GM04503 (cell line): ENCODE results near the gene RAC3.

ENCODE experiments used
- DNase-seq: peaks from one replicate; pipeline ENCODE4 v3.0.0-alpha.2; 2012; ENCODE audit warnings: low read depth

RAC3 gene

DNA sequence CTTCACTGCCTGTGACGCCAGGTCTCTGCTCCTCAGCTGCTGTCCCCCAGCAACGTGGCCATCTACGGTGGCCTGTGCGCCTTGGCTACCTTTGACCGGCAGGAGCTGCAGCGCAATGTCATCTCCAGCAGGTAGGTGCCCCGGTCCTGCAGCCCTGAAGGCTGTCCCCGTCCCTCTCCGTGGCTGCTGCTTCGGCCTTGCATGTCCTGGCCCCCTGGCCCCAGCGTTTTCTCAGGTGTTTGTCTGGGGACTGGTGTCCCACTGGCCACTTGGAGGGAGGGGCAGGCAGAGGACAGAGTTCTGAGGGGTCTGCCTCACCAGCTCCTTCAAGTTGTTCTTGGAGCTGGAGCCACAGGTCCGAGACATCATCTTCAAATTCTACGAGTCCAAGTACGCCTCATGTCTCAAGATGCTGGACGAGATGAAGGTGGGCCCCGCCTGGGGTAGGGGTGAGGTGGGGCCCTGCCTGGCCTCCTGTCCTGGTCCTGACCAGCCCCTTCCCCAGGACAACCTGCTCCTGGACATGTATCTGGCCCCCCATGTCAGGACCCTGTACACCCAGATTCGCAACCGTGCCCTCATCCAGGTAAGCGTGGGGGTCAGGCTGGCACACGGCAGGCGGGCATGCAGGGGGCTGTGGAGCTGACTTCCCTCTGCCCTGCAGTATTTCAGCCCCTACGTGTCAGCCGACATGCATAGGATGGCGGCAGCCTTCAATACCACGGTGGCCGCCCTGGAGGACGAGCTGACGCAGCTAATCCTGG lies 24.7 kb downstream of the RAC3 start:
- no peak for DNase-seq

DNA sequence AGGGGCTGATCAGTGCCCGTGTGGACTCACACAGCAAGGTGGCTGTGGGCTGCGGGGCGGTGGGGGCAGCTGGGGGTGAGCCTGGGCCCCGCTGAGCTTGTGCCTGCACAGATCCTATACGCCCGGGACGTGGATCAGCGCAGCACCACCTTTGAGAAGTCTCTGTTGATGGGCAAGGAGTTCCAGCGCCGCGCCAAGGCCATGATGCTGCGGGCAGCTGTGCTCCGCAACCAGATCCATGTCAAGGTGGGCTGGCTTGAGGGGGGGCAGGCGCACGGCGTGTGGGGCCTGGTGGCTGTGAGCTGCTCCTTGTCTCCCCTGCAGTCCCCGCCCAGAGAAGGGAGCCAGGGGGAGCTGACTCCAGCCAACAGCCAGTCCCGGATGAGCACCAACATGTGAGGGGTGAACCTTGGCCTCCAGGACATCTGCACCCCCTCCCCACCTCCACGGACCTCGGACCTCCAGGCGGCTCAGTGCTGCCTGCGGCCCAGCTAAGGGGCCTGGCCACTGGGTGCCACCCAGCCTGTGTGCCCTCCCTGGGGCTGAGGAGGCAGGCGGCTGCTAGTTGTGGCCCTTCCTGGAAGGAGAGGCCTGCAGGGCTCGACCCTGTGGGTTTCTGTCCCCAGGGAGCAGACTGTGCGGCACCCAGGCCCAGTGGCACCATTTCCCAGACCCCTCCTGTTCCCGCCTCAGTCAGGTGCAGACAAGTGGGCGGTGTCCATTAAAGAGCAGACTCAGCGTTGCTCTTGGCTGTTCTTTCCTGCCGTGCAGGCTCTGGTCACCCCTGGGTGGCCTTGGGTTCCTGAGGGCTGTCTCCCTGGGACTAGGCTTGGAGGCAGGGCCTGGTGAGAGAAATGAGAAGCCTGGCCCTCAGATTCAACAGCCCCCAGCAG lies 25.5 kb downstream of the RAC3 start:
- no peak for DNase-seq

DNA sequence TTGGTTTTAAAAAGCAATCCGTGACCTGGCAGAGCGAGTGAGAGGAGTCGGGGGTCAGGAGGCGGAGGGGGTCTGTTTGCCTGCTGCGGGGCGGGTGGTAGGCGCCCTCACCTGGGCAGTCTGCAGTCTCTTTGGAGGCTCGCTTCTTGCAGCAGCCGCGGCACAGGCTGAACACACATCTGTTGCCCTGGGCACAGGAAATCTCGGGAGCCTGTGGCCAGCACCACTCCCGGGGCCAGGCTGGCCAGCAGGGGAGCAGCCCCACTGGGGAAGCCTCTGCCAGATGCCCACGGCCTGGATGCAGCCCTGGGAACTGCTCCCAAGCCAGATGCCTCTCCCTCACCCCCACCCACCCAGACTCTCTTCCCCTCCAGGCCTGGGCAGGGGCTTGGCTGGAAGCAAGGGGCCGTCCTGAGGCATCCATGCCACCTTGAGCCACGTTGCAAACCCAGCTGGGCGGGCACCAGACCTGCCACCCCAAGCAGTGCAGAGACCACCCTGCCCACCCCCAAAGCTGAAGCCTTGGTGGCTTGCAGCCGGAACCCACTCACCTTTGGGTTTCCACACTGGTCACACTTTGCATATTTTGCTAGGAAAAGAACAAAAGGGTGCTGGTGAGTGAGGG lies 26.9 kb downstream of the RAC3 start:
- DNase-seq: no peak

DNA sequence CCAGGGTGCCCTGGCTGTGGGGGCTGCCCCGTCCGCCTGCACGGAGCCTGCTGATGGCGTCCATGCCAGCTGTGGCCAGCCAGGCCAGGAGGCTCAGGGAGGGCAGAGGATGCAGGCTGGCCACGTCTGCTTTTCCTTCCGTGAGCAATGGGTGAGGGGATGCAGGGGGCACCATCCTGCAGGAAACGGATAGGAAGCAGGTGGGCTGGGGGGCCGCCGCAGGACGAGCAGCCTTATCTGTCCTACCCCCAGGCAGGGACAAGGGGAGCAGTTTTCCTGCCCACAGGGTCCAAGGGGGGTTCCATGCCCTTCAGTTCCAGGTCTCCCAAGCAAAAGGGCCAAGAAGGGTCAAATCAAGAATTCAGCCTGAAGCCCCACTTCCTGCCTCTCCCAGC lies 27.4 kb downstream of the RAC3 start:
- DNase-seq: no peak

DNA sequence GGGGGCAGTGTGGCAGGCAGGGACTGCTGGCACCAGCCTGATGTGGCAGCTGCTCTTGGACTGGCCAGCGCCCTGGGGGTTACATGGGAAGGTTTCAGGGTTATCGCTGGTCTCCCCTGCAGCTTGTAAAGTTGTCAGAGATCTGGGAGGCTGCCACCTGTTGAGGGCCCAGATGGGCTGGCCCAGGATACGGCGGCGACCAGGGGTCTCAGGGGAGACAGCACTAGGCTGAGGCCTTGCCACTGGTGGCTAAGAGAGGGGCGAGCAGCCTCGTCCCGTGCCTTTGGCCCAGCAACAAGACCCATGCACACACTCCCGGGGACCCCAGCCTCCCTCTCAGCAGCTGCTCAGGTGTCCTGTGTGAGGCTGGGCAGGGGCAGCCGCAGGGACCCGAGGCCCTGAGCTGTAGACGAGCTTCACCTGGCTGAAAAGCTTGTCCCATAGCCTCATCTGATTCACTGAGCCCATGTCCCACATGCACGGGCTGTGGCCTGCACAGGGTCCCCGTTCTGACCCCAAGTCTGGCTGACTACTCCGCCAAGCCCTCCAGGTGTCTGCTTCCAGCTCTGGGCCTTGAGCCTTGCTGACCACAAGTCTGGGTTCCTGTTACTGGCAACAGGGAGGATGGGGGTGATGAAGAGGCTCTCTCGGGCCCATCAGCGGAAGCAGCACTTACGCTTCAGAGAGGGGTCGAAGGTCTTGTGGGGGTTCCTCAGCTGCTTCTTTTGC lies 28.0 kb downstream of the RAC3 start:
- DNase-seq: no peak

DNA sequence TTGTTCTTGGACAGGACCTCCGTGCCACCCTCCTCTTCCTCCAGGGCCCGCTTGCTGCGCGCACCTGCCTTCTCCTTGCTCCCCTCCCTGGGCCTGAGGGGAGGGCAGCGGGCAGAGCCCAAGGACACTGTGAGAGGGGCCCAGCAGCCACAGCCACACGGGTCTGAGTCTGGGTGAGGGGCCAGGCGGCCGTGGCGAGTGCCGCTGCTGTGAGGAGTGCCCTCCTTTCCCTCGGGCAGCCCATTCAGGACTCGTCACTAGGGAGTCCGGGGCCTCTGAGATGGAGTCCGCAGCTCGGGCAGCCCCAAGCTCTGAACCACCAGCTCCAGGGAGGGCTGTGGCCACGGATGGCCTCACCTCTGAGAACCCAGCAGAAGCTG lies 28.5 kb downstream of the RAC3 start:
- DNase-seq: no peak

DNA sequence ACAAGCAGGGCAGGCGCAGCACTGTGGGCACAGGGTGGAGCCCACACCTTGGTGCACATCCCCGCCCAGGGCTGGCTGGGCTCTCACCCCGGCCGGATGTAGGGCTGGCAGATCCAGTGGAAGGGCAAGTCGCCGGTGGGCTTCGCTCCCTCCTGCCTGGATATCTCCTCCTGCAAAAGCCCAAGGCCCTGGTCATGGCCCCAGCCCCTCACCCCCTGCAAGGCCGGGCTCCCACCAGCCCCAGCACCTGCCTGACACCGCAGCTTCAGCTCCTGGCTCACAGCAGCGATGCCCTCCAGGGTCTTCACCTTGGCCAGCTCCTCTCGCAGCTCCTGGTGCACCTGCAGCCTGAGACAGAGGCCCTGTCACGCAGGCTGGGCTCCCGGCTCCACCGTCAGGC lies 29.1 kb downstream of the RAC3 start:
- DNase-seq: no peak

DNA sequence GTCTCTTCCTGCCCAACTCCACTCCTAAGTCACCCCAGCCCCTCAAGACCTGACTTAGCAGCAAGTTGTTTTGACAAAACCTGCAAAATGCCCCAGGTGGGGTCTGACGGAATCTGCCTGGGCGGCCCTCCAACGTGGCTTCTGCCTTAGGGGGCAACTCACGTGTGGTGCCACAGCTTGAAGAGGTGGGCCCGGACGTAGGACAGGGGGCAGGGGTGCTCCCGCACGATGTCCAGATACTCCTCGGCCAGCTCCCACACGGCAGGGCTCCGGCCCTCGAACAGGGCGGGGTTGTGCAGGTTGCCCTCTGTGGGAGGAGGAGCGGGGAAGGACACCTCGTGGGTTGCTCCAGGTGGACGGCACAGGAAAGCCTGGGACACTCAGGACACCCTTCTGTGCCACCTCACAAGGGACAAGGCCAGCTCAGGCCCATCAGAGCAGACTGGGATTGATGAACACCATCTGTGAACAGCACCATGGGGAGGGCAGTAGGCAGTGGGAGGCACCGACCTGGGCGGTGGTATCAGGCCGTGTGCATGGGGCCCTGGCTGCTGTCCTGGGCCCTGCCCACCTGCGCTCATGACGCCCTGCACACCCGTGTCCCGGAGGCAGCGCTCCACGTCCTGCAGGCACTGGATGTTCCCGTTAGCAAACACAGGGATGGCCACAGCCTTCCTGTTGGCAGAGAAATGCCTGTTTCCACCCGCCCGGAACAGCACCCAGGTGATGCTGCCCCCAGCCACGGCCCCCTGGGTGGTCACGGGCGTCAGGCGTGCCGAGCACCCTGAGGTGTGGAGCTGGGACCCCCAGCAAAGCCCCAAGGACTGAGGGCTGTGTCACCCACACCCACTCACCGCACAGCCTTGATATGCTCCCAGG lies 29.8 kb downstream of the RAC3 start:
- no peak for DNase-seq

DNA sequence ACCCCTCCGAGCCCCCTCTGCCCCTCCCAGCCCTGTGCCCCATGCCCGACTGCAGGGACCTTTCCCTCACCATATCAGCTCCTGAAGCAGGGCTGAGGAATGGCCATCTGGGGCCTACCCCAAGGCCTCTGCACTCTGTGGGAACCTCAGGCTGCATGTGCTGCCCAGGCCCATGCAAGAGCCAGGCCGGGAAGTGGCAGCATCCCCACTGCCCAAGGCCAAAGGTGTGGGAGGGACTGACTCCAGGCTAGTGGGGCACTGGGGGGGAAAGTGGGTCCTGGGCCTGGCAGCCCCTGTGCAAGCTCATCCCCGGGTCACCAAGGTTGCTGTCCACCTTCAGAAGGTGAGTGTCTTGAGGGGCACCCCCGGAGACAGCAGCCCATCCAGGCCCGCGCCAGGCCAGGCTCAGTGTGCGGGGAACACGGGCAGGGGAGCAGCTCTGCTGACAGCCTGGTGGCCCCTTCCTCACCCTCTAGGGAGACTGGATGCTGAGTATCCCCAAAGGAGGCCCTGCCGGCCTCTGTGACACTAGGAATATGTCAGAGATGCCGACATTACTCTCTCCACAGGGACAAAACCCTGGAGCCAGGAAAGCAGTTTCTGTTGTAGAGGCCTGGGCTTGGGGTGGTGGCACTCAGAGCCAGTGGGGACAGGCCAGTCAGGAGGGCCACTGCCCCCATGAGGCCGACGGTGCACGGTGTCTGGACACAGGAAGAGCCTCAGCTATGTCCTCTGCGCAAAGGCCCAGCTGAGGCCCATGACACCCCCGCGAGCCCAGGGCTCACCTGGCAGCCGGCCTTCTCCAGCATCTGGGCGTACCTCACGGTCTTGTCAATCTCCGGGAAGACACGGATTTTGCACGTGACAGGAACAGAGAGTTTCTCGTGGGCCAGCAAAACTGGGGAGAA lies 30.9 kb downstream of the RAC3 start:
- no peak for DNase-seq

DNA sequence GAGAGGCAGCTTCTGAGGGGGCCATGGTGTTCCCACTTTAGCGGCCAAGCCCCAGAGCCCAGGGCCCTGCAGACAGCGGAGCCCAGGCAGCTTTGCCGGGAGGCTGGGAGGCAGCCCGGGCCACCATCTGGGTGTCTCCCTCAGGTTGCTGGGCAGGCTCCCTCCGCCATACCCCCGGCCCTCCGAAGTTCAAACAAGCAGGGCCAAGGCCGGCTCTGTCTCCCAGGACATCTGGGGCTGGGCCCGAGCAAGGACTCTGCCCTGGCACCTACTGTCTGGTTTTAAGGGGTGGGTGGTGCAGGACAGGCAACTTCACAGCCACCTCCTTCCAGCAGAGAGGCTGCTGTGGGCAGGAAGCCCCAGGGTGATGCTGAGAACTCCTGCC lies 31.5 kb downstream of the RAC3 start:
- DNase-seq: no peak

DNA sequence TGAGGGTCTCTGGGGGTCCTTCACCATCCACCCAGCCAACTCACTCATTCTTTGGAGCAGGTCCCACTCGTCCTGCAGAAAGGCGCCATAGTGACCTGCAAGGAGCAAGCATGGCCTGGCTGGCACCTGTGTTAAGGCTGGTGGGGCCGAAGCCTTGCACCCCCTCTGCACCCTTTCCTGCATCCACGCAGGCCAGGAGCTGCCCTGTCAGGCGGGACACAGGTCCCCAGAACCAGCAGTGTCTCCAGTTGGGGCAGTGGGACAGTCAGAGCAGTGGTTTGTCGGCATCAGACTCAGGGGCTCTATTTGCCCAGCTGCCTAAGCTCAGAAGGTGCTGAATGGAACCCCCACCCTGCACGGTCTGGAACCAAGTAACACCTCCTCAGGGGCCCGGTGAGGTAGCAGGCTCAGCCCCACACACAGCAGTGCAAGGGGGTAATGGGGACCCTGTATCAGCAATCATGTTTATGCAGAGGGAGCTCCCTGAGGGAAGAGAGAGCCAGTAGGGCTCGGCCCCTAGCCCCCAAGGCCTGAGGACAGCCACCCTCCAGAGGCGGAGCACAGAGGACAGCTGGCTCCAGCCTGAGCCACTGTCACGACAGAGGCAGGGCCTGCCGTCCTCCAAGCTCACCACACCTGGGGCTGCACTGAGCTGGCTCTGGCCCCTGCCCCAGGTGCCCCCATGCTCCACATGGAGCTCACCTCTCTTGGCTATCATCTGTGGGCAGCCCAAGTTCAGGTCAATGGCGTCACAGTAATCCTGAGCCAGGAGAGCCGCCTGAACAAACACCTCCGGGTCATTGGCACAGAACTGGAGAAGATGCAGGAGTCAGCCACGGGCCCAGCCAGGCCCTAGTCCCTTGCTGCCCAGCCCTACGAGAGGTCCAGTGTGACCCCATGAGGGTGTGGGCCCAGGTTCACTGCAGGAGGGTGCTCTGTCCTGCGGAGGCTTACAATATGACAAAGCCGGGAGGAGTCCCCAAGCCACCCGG lies 32.2 kb downstream of the RAC3 start:
- DNase-seq: no peak

DNA sequence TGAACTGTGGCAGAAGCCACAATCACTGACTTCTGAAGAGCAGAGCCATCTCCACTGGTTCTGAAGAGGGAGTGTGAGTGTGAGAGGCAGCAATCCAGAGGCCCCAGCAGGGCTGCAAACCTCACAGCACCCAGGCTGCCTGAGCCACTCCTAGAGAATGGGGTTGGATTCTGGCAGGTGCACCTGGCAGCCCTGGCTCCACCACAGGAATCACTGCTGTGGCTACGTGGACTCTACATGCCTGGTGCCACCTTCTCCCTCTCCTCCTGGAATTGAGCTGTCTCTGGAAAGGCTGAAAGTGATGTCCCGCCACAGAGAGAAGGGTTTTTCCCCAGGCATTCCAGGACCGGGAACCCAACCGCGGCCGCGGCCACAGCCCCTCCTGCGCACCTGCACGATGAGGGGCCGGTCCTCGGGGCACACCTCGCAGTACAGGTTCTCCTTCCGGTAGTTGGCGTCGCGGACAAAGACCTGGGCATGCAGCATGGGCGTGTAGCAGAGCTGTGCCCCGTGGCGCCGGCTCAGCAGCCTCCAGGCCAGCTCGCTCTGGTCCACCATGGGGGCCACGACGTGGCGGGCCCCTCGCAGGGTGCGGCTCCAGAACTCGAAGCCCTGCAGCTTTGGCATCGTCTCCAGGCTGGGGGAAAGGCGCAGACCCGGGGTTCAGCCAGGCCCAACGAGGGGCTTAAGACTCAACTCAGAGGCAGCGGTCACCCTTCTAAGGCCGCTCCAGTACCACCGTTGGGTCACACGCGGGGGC lies 33.1 kb downstream of the RAC3 start:
- DNase-seq: no peak

DNA sequence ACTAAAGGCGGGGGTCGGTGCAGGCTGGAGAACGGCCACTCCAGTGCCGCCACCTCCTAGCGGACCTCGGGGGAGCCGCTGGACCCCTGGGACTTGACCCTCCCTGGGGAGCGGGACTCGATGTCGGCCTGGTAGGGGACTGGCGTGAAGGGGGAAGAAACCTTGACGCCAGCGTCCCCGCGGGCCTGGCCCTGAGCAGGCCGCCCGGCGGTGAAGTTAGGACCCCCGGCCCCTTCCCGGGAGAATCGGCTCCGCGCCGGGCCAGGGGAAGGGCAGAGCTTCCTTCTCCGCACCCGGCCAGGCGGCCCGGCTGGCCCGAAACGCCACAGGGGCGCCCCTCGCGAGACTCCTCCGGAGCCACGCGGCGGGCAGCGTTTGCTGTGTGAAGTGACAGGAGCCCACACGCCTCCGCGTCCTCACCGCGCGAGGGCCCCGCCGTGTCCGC lies 33.7 kb downstream of the RAC3 start:
- DNase-seq: no peak

DNA sequence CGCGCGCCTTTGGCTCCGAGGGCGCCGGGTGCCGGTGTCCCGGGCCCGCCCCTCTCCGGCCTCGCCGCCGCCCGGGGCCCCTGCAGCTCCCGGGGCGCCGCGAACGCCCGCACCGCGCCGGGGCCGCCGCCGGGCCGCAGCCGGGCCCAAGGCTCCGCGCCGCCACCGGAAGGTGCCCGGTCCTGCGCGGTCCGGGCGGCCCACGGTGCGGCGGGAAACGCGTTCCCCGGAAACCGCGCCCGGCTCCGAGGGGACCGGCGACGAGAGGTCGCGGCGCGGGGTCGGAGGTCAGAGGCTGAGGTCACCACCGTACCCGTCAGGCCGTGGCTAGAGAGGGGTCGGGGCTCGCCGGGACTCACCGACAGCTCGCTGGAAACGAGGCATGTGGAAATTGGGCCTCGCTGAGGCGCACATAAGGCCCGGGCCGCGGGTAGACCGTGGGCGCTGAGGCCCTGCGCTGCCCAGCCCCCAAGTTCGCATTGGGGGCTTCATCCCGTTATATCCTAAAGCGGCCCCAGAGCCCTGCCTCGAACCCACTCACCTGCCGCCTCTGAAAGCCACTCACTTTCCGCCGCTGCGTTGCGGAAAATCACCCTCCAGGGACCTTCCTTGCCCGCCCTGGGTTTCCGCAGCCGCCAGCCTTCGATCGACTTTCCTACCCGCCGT lies 34.3 kb downstream of the RAC3 start, which contains the start of gene DUS1L:
DUS1L (minus strand) TSS at position 167 of the 666 bp plus-strand sequence. CDS start 745 bp downstream, outside the sequence.
- no peak for DNase-seq

DNA sequence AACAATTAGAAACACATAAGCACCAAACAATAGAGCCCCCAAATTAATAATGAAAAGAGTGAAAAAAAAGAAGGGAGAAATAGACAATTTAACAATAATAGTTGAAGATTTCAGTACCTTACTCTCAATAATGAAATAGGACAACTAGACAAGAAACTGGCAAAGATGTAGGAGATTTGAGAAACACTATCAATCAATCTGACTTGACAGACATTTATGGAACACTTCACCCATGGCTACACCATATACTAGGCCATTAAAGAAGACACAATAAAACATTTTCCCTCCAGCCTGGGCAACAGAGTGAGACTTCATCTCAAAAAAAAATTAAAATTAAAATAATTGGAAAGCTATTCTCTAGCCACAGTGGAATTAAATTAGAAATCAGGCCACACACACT lies 39.1 kb downstream of the RAC3 start:
- DNase-seq: no peak

DNA sequence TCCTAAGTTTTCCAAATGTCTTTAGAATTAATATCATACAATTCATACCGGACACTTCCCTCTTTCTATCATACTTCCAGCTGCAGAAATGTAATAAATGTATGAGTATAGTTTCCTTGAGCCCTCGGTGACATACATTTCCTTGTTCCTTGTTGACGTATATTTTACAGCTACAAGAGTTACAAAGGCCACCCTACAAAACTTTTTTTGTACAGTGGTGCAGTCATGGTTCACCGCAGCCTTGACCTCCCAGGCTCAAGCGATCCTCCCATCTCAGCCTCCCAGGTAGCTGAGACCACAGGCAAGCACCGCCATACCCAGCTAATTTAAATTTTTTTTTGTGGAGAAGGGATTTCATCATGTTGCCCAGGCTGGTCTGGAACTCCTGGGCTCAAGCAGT lies 41.3 kb downstream of the RAC3 start:
- DNase-seq: no peak

DNA sequence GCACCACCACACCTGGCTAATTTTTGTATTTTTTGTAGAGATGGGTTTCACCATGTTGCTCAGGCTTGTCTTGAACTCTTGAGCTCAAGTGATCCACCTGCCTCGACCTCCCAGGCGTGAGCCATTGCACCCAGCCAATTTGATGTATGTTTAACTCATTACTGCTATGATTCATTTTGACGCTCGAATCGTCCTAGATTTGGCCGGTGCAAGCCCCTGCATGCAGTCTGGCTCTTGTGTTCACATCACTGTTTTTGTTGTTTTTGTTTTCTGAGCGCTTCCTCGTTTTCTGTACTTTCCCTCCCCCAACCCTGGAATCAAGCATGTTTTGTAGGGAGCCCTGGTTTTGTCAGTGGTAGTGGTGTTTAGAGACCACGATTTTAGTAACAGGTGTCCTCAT lies 42.0 kb downstream of the RAC3 start:
- no peak for DNase-seq
